ENCODE data around the gene RHOH.

DNA sequence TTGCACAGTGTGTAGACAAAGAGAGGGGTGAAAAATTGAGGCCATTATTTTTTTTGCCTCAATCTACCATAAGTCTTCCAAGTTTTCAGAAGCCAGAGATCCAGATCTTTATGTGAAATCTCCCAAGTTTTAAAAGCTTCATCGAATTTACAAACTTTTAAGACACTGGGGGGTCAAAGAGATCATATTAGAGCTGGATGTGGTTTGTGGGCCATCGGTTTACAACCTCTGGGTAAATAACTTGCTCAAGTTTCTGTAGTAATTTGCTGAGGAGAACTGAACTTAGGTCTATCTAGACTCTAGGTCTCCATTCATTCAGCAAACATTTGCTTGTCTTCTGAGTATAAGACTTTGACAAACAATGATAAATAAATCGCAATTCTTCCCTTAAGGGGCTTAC, 84.3 kb downstream of the RHOH start:
- TF ChIP-seq, protein P1, sequence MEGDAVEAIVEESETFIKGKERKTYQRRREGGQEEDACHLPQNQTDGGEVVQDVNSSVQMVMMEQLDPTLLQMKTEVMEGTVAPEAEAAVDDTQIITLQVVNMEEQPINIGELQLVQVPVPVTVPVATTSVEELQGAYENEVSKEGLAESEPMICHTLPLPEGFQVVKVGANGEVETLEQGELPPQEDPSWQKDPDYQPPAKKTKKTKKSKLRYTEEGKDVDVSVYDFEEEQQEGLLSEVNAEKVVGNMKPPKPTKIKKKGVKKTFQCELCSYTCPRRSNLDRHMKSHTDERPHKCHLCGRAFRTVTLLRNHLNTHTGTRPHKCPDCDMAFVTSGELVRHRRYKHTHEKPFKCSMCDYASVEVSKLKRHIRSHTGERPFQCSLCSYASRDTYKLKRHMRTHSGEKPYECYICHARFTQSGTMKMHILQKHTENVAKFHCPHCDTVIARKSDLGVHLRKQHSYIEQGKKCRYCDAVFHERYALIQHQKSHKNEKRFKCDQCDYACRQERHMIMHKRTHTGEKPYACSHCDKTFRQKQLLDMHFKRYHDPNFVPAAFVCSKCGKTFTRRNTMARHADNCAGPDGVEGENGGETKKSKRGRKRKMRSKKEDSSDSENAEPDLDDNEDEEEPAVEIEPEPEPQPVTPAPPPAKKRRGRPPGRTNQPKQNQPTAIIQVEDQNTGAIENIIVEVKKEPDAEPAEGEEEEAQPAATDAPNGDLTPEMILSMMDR (IDR thresholded peaks at IDR 0.05) = no peak
- no peak for TF ChIP-seq POLR2A (IDR thresholded peaks at IDR 0.05)
- TF ChIP-seq EP300 (IDR thresholded peaks at IDR 0.05) = no peak
- no peak for TF ChIP-seq POLR2AphosphoS5 (IDR thresholded peaks at IDR 0.05)

Measured in suprapubic skin (tissue), 4 donors.